Fibroblast of villous mesenchyme (primary cell): ENCODE measurements around the gene CYB561D2. TPM values are rescaled to one million over a fixed set of nuclear protein-coding genes. Genes with fewer than 3 reads are reported as not detected.

Experiments
- DNase-seq: peaks from one replicate; pipeline ENCODE4 v3.0.0-alpha.2; 2010; ENCODE audit warnings: low read depth
- H3K4me3 ChIP-seq: 2 replicates; pipeline ENCODE4 v1.5.1; 2011; ENCODE audit warnings: low read depth, mild to moderate bottlenecking, low read length
- total RNA-seq: library from RNA; depleted of rRNA; stranded (reverse); fragments of >200 nt; gene quantifications from 2 replicates; pipeline ENCODE4 v1.2.3, GENCODE V29; 2012
- TF ChIP-seq, protein P1 (sequence below): IDR thresholded peaks from 2 replicates; pipeline ENCODE4 v1.5.1; 2012; ENCODE audit warnings: low read depth, mild to moderate bottlenecking, low read length; ENCODE audit not compliant: insufficient read depth

Gene CYB561D2
- total RNA-seq, 1 donor: 23.7 TPM

DNA sequence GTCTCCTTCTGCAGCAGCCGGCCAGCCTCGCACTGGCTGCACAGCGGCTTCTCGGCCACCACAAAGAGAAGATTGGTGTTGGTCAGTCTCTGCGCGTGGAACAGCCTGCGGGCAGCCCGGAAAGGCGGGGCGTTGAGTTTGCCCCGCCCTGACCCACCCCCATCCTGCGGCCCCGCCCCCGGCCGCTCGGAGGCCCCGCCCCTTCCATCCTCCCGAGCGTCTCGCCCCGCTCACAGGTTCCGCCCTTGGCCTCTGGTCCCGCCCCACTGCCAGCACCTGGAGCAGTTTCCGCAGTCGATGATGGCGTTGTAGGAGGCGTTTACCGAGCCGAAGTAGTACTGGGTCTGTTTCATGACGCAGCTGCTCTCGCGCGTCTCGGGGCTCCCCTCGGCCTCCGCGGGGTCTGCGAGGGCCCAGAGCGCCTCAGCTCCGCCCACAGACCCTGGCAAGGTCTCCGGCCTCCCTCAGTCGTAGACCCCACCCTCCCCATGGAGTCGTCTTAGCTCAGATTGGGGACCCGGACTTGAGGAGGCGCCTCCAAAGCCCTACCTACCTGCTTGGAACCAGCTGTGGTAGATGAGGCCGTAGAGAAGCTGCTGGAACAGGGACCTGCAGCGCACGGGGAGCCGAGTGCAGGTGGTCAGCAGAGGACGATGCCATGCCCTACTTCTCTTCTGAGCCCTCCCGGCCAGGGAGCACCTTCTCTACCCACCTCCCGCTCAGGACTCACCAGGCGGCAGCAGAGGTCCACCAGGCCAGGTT is 14.6 kb downstream of the CYB561D2 start:
- TF ChIP-seq, protein P1, sequence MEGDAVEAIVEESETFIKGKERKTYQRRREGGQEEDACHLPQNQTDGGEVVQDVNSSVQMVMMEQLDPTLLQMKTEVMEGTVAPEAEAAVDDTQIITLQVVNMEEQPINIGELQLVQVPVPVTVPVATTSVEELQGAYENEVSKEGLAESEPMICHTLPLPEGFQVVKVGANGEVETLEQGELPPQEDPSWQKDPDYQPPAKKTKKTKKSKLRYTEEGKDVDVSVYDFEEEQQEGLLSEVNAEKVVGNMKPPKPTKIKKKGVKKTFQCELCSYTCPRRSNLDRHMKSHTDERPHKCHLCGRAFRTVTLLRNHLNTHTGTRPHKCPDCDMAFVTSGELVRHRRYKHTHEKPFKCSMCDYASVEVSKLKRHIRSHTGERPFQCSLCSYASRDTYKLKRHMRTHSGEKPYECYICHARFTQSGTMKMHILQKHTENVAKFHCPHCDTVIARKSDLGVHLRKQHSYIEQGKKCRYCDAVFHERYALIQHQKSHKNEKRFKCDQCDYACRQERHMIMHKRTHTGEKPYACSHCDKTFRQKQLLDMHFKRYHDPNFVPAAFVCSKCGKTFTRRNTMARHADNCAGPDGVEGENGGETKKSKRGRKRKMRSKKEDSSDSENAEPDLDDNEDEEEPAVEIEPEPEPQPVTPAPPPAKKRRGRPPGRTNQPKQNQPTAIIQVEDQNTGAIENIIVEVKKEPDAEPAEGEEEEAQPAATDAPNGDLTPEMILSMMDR: no peak
- peak overlapping the region; percentile 59 for H3K4me3 ChIP-seq
- peak; percentile 58 for DNase-seq

DNA sequence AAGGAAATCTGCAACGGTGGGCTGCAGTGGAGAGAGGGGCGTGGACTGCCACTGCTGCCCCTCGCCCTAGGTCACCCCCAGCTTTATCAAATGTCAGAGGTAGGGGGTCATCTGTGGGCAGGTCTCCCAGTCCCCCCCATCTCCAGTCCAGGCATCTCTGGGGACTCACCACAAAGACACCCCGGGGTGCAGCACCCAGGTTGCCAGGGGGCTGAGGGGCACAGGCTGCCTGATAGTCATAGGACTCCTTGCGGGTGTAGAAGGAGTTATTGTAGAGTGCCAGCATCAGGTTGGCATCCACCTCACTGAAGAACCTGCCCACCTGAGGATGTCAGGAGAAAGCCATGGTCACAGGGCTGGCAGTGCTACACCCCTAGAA is 15.2 kb downstream of the CYB561D2 start:
- TF ChIP-seq, protein P1: no peak
- no peak for DNase-seq
- H3K4me3 ChIP-seq: no peak overlapping the region

DNA sequence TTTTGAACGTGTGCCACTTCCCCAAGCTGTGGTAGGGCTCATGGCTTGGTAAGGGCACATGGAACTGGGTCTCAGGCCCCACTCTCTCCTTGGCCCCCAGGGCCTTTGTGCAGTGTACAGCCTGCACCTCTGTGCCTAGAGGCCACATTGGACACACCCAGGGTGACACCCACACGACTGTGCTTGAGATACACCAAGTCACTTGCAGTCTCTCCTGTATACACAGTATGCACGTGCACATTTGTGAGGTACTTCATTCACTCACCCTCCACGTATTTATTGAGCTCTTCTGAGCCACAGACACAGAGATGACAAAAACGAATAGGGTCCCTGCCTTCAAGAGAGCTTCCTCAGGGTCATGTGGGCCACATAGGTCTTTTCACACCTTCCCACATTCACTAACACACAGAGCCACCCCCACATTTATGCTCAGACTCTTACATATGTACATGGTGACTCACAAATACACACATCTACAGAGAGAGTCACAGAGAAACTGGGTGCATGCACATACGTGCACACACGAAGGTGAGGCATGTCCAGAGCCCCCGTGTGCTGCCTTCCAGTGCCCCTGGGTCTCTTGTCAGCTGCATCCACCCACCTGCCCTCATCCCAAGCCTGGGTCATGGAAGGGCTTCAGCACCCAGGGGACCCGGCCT is 18.5 kb downstream of the CYB561D2 start:
- TF ChIP-seq, protein P1: no peak
- H3K4me3 ChIP-seq: no peak overlapping the region
- DNase-seq: no peak

DNA sequence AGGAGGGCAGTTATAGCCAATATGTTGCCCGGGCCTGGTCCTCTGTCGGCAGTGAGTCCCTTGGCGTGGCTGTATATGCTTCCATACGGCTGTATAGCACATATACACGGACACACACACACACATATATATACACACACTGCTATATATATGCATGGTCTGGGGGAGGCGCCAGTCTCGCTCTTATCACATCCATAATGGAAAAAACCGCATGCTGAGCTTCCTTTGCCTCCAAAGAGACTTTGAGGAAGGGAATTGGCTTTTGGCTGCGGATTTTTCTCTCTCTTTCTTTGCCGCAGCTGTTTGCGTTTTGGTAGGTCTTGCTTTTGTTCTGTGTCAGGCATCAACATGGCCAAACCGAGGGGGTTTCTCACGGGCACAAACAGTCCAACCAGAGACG is 19.9 kb downstream of the CYB561D2 start:
- TF ChIP-seq, protein P1: no peak
- peak; percentile 19 for DNase-seq
- no peak overlapping the region for H3K4me3 ChIP-seq

DNA sequence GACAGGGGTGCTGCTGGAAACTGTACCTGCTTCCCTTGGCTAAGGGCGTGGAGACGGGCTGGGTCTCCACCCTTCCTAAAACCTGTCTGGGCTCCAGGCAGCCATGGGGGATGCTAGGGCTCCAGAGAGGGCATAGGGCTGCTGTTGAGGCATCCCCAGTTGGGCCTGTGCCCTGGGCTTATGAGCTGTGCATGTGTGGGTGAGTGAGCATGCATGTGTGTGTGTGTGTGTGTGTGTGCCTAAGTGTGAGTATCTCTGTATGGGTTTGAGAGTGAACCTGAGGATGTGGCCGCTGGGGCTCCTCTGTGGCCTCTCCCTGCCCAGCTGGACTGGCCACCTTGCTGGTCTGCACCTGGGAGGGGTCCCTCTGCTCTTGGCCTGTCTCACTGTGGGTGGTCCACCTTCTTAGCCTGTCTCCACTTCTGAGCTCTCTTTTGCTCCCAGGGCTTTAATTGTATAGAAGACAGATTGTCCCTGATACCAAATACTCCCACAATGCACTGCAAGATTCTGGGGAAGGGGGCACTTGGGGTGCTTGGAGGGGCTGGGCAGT is 20.5 kb downstream of the CYB561D2 start:
- DNase-seq: no peak
- TF ChIP-seq, protein P1: no peak
- no peak overlapping the region for H3K4me3 ChIP-seq

DNA sequence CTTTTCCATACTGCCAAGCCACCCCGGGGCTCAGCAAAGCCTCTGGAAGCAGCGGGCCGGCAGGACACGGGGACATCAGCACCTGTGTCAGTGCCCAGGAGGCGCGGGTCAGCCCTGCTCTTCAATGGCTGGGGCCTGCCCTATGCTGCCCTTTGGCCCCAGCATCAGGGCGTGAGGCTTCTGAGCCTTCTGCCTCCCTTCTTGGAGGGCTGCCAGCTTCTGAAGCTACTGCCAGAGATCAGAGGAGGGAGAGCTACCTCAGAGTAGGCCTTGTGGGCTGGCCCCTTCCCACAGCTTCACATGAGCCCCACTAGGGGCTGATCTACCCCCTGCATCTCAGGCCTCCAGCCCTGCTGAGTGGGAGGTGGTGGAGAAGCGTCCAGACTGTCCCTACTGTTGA is 21.7 kb downstream of the CYB561D2 start:
- no peak overlapping the region for H3K4me3 ChIP-seq
- DNase-seq: no peak

More for the DNA sequence above, 21.7 kb downstream of the CYB561D2 start:
- TF ChIP-seq, protein P1: no peak
